DMS114 treated with DMSO at 0.1 percent for 48 hours (cell line): Measurements from ENCODE around the gene CACNA2D3.

Experiments used
- DNase-seq: peaks from one replicate; lab custom pipeline; 2025; ENCODE audit not compliant: unreplicated experiment; lab: John Stamatoyannopoulos, UW

Gene CACNA2D3

DNA sequence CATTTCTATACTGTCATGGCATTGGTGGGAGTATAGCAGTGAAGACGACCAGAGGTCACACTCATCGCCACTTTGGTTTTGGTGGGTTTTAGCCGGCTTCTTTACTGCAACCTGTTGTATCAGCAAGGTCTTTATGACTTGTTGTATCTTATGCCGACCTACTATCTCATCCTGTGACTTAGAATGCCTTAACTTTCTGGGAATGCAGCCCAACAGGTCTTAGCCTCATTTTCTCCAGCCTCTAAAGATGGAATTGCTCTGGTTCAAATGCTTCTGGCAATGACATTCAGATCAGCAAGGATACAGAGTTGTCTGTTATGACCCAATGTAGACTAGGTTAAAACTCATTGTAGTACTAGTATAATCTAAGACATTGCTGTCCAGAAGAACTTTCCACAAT, 860.5 kb downstream of the CACNA2D3 start:
- DNase-seq, result no peak

DNA sequence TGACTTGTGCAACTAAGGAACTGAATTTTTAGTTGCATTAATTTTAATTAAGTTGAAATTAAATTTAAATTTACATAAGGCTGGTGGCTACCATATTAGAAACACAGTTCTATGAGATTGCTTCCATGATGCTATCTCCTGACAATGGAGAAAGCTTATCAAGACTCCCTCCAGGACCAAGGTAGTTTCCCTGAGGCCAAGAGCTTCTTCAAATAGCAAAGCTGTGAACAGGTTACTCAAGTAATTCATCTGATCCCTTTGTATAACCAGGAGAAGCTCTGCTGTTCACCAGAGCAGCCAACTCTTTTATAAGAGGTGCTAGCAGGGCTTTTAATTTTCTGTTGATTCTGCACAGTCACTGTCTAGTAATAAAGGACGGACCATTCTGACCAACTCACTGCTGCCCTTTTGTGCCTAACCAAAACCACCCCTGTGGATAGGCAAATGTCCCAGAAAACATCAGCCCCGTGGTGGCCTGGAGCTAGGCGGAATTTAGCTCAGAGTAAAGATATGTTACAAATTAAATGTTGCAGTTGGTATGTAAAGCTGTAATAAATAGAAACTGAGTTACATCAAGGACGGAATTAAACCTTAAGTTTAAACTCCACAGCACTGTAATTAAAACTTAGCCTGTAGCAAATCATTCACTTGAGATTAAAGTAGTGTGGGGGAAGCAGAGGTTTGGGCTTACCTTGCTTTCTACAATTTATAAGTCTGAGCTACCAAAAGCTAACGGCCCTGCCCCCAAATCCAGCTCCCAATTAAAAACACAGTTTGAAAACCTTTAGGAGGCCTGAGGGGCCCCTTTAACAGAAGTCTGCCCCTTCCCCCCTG, 861.1 kb downstream of the CACNA2D3 start:
- no peak for DNase-seq

DNA sequence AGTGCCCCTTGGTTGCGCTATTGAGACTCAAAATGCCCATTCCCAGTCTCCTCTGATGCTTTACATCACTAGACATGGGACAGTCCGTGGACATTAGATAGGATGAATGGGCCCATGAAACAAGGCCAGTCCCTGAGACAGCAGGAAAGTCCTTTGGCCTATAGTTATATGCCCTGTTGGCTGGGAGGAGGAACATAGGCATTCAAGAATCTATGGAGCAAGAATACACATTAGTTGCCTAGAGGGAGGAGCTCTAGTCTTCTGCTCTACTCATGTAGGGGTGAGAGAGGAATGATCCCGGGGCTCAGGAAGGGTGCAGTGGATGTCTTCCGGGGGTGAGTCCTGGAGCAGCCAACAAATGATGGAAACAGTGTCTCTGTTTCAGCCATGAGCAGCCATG, 863.5 kb downstream of the CACNA2D3 start:
- DNase-seq, result no peak

DNA sequence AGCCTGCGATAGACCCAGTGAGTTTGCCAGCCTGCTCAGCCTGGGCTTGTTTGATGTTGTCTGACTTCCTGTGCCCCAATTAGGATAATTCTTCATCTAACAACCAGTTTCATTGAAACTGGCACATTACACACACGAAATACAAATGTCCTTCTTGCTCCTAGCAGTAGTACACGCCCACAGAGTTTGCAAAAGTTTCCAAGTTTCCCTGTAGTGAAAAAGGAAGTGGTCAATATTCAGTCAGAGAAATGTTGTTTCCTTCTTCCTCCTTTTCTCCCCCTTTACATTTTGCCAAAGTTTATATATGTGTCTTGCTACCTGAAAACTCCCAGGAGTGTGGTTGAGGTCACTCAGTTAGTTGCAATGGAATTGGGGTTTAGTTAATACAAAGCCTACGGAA, 863.9 kb downstream of the CACNA2D3 start:
- DNase-seq, result no peak

DNA sequence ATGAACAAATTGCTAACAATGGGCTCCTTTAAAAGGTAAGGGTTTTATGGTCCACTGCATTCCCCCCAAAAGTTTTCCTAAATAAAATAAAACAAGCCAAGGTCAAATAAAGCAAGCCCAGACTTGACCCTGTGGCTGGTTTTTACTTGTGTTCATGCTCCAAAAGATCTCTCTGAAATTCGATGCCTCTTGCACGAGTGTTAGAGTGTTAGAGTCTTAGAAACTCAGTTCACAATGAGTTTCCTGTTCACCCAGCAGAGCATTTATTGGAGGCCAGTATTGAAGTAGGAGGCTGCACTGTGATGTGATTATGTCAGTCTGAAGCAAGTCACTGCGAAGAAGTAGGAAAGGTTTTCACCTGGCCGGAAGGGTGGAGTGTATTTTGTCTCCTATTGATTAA, 865.4 kb downstream of the CACNA2D3 start:
- DNase-seq, result no peak

DNA sequence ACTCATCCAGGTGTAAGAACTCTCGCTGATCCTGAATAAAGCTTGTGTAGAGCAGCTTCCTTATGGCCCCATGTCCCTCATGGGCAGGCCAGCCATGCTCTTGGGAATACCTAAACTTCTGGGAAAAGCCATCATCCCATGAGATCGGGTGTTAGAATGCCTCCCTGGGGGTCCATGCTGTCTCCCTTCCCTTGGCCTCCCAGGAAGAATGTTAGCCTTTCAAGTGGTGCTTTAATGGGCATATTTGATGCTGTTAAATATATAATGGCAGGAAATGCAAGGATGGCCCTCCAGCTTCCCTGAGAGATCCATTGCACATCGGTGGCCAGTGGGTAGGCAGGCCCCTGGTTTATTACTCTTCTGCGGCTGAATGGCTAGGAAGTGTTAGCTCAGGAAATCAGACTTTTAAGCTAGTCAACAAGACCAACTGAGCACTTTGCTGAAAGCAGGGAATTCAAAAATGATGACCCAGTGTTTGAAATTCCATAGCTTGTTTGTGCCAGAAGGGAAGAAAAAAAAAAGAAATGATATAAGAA, 866.0 kb downstream of the CACNA2D3 start:
- DNase-seq, result no peak

DNA sequence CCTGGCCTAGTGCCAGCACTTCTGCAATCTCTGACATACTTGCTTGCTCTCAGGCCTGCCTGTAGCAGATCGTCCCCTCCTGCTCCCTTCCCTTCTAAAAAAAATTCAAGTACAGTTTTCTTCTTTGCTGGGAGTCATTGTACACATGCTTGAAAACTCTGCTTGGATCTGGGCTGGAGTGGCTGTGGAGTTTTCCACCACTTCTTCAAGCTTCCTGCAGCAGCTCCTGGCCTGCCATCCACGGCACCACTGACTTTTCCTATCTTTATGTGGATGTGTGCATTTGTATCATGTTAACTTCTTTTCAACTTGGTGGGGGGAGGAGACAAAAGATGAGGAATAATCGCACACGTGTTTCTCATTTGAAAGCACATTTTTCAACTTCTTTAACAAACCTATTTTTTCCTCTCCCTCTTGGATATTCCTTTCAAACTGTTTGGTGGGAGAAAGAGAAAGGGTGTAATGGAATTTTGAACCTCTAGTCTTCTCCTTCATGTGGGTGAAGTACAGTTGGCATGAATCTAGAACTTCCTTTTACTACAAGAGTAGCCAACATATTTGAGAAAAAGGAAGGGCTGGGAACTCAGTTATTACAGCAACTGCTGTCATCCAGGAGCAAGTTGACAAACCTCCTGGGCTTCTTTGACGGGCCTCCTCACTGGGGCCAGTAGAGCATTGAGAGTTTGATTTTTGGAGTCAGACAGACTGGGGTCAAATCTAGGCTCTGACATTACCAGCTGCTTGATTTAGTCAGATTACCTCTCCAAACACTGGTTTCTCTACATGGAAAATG, 866.7 kb downstream of the CACNA2D3 start:
- no peak for DNase-seq

DNA sequence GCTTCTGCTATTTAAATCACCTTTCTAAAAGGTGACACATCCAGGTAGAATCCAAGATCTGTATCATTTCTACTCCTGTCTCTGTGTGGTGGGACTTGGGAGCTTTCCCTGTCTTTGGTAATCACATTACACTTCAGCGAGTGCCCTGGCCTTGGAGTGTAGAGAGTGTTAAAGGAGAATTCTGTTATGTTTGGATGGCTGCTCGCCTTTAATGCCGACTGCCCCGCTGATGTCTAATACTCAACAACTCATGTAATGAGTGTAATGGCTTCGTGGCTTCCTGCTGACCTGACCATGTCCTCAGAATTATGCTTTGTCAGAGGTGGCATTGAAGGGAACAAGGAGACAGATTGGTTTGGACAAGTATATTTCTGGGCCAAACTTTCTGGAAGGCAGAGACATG, 871.8 kb downstream of the CACNA2D3 start:
- no peak for DNase-seq

DNA sequence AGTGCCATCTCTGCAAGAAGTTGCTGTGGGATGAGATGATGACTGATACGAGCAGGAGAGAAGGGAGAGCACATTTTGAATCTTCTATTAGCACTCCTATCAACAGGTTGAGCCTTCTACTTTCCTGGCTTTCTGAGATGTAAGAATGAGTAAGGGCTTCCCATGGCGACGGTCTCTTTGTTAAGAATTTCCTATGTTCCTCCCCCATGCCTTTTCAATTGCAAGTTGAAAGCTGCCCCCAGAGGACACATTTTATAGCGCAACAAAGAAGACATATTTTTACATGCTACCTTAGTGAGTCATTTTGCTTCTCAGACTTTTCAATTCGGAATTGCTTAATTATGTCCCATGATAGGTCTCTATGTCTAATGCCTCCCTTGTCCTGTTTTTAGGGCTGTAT, 876.8 kb downstream of the CACNA2D3 start:
- no peak for DNase-seq

DNA sequence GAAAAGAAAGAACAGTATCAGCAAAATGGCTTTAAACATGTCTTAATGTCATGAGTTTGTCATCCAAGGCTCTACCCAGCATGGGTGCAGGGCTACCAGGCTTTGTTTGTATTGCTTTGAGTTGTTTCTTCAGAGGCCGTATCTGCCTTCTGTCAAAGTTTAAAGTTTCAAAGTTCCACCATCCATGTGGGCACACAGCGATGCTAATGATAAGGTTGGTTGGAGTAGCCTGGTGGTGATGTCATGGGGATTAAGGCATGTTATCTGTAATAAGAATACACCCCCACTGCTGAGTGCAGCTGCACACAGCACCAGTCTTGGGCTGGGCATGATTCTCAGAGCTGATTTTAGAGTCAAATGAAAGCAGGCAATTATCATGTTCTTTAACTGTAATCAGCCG, 877.5 kb downstream of the CACNA2D3 start:
- no peak for DNase-seq

DNA sequence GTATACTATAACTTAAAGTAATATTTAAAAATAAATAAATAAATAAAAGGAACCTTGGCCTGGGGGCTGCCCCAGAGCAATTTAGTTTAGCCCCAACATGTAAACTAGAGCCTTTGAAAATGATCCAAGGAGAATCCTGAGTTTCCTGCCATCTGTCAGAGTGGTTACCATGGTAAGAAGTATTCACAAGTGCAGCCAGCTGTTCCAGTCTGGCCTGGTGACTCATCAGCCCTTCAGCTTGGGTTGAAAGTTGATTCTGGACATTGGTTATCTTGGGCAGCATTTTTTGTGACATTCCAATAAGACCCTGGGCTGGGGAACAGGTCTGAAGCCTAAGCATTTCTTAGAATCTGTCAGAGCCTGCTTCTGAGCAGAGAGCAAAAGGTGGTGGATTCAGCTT, 878.2 kb downstream of the CACNA2D3 start:
- DNase-seq, result no peak

DNA sequence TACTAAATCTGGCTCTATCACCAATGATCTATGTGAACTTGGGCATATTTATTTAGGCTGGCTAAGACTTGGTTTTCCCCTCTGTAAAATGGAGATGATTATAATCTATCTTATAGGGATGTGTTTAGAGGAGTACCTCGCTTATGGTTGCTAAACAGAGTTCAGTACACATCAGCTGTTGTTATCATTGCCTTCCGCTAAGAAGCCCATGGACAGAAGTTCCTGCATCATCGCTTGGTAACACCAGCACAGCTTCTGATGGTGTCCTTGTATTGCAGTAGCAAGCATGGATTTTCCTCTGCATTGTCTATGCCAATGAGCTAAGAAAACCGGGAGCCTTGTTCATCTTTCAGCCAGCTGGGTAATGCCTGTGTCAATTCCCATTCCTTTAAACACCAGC, 878.6 kb downstream of the CACNA2D3 start:
- DNase-seq, result no peak

DNA sequence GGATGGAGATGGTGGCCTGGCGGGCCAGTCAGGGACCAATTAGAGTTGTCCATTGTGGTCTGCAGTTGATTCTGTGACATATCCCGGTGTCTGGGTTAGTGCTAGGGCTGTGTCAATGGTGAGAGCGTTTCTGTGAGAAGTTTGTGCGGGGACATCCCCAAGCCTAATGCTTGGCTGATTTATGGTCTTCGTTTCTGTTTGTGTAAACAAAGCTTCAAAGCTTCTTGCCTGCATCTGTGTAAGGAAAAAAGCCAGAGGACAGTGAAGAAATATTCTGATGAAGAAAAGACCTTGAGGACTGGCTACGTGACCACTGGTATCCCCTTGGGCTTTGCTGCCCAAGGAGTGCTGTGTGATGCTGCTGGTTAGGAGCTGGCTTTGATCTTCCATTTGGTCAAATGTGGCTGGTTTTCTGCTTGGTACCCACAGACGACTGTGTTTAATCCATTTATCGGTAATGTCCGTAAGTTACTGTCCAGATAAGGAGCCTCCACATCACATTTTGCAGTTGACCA, 880.1 kb downstream of the CACNA2D3 start:
- DNase-seq, result no peak

DNA sequence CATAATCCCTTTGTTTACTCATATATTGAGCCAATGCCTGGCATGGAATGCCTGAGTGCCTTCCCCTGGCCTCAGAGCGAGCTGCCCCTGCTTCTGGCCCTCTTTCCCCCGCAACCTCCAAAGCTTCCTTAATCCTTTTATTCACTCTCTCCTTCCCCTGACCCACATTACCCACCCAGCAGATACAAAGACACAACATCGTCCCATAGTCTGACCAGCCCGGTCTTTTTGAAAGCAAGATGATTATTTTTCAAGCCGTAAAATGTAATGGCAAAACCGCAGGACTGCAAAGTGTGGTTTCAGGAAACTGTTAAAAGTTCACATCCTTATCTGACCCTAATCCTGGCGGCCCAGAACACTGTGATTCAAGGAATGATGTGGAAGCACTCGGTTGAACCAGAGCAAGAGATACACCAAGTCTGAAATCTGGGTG, 883.9 kb downstream of the CACNA2D3 start:
- DNase-seq, result no peak

DNA sequence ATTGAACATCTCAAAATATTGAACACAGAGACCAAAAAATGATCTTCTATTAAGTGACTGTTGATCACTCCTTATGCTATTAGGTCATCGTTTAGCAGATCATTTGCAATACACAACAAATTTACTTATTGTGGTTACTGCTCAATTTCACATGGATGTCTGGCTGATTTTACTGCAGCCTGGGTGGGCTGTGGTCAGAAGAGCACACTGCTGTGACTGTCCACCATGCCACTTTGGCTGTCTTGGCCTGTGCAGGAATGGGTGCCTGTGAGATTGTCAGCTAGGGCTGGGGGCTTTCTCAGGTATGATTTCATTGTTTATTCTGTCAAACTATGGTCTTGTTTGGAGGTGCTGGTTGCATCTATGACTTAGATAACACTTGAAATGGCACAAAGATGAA, 885.6 kb downstream of the CACNA2D3 start:
- DNase-seq, result no peak

DNA sequence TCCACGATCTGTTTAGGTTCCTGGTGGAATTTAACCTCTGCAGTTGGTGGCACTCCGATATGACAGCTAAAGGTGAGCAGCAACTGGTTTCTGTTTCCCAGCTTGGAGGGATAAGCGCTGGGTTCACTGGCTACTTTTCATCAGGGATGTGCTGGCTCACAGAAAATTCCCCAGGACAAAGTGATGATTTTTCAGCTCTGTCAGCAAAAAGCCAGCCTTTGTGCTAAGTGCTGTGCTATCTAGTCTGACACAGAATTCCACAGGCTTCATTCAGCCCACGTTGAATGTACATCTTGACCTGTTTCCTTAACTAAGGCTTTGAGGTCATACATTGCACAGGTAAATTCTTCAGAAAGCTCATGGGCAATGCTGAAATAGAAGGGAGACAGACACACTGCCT, 887.0 kb downstream of the CACNA2D3 start:
- no peak for DNase-seq

DNA sequence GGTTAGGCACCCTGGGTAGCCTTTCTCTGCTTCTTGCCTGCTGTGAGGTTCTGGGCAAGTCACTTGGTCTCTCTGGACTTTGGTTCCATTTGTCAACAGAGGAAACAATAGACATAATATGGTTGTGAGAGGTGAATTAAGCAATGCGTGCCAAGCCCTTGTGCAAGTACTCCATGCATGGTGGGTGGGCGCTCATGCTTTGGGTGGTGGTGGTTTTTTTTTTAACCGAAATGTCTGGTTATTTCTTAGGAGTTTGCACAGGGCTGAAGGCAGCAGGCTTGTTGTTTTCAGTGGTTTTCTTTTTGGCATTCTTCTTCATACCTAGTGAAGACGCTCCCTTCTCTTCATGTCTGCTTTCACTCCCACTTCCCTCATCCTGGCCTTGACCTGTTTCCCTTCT, 889.7 kb downstream of the CACNA2D3 start:
- no peak for DNase-seq

DNA sequence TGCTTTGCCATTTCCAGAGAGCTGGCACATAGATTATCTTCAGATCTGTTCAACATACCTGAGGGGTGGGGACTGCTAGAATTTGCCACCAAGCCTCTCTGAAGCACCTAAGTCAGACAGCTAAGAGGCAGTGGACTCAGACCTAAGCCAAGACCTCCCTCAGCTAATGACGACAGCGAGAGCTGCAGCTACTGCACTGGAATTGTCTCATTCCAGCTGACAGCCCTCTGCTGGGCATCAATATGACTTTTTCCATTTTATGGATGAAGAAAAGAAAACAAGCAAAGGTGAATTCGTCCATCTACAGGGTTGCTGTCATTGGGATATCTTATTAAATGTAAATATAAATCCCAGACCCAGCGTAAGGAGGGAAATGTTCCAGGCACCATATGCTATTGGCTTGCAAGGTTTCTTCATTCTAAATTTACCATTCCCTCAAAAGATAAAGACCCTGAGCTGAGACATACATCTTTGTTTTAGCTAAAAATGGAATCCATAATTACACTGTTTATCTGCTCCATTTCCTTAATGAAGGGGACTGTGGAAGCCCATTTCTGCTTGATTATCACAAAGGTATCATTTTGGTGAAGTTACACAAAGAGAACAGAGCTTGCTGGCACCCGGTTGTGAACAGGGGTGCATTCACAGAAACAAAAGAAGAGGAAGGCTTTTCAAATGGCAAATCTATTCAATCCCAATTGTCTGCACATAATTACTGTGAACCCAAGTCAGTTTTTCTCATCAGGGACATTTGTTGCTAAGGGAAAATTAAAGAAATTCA, 891.0 kb downstream of the CACNA2D3 start:
- DNase-seq, result no peak

DNA sequence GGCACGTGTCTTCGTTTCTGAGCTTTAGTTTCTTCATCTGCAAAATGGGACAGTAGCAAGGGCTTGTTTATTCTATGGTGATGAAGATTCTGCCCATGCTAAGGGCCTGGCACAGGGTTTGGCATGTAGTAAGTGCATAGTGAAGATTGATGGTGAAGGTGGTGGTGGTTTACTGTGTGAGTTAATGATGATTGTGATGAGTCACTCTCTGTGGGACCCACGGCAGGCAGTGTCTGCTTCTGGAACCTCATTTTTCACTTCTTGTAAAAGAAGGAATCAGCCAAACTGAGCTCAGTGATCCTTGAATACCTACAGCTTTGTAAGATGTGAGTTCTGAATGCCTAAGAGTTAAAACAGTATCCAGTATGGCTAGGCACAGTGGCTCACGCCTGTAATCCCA, 891.7 kb downstream of the CACNA2D3 start:
- DNase-seq, result no peak

DNA sequence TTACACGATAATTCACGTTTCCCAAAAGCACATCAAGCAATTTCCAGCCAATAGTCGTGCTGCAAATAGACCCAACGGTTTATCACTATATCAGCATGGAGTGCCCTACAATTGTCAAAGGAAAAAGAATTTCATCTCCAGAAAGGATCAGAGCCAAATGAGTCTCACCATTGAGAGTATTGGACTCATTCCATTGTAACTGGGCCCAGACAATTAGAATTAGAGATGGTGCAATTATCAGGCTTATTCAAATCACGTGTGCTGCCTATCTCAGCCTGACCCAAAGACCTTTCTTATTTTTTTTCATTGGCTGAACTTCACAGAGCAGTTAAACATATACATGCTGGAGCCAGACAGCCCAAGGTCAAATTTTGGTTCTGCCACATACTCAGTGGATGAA, 892.6 kb downstream of the CACNA2D3 start:
- DNase-seq, result no peak

DNA sequence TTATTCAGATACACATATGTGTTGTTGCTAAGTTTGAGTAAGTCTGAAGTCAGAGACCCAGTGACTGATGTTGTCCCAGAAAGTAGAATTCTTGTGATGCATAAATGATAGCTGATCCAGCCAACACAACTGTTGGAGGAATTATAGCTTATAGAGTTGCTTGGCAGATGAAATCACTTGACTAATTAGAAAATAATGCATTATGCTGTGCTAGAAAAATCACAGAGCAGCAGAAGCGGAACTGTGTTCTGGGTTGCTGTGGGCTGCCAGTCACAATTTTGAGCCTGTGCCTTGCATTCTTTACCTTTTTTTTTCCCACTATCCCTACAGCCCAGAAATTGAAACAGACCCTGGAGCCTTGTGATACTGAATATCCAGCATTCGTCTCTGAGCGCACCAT, 895.5 kb downstream of the CACNA2D3 start:
- no peak for DNase-seq
